Endothelial cell (in vitro differentiated cells): ENCODE data around the gene SLC35B2. TPM values are rescaled to one million over a fixed set of nuclear protein-coding genes. Genes with fewer than 3 reads are reported as not detected.

ENCODE experiments used
- DNase-seq: peaks from one replicate; pipeline ENCODE4 v3.0.0; 2021; ENCODE audit warnings: low spot score
- H3K27ac Mint-ChIP-seq: one replicate; pipeline ENCODE4 v1.8.0; 2021; ENCODE audit warnings: mixed read lengths, inconsistent platforms; ENCODE audit not compliant: unreplicated experiment
- H3K27me3 Mint-ChIP-seq: one replicate; pipeline ENCODE4 v1.8.0; 2021; ENCODE audit warnings: mild to moderate bottlenecking, moderate library complexity, mixed read lengths, inconsistent platforms; ENCODE audit not compliant: unreplicated experiment
- H3K36me3 Mint-ChIP-seq: one replicate; pipeline ENCODE4 v1.8.0; 2021; ENCODE audit warnings: mild to moderate bottlenecking, low read depth, mixed read lengths, inconsistent platforms; ENCODE audit not compliant: unreplicated experiment
- H3K4me1 Mint-ChIP-seq: one replicate; pipeline ENCODE4 v1.8.0; 2021; ENCODE audit warnings: mild to moderate bottlenecking, mixed read lengths, inconsistent platforms; ENCODE audit not compliant: unreplicated experiment
- H3K4me3 Mint-ChIP-seq: one replicate; pipeline ENCODE4 v1.8.0; 2021; ENCODE audit warnings: mild to moderate bottlenecking, mixed read lengths, inconsistent platforms; ENCODE audit not compliant: unreplicated experiment
- H3K9me3 Mint-ChIP-seq: one replicate; pipeline ENCODE4 v1.8.0; 2021; ENCODE audit warnings: mixed read lengths, inconsistent platforms; ENCODE audit not compliant: unreplicated experiment
- total RNA-seq: library from RNA; stranded (reverse); fragmentation: NEBNext Ultra II Directional; extraction: Animal tissue kit (Norgen Biotek cat#: 25700); gene quantifications from one replicate; pipeline ENCODE4 v1.2.1, GENCODE V29; 2021; ENCODE audit not compliant: unreplicated experiment
- TF ChIP-seq, protein P1 (sequence below): fragments of 200-600 bp; sonication (generic); IDR thresholded peaks from one replicate; pipeline ENCODE4 v1.5.0; 2021; ENCODE audit warnings: antibody characterized with exemption; ENCODE audit not compliant: unreplicated experiment

Gene SLC35B2
- total RNA-seq, 1 donor from 2014 or later: 31.8 TPM

DNA sequence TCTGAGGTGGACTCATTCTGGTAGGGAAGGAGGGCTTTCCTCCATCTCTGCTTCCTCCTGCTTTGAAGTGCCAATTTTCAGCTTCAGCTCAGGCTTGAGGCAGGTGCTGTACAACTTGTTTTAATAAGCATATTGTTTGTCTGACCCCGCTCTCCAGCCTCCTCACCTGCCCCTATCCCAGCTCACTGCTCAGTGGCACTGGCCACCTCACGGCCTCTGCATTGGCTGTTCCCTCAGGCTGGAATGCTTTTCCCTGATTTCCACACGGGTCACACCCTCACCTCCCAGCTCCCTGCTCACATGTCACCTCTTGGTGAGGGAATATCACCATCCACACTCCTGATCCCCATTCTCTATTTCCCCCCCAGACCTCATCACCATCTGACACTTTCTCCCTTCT lies 41.5 kb upstream of the SLC35B2 start:
- TF ChIP-seq, protein P1, sequence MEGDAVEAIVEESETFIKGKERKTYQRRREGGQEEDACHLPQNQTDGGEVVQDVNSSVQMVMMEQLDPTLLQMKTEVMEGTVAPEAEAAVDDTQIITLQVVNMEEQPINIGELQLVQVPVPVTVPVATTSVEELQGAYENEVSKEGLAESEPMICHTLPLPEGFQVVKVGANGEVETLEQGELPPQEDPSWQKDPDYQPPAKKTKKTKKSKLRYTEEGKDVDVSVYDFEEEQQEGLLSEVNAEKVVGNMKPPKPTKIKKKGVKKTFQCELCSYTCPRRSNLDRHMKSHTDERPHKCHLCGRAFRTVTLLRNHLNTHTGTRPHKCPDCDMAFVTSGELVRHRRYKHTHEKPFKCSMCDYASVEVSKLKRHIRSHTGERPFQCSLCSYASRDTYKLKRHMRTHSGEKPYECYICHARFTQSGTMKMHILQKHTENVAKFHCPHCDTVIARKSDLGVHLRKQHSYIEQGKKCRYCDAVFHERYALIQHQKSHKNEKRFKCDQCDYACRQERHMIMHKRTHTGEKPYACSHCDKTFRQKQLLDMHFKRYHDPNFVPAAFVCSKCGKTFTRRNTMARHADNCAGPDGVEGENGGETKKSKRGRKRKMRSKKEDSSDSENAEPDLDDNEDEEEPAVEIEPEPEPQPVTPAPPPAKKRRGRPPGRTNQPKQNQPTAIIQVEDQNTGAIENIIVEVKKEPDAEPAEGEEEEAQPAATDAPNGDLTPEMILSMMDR: no peak
- no peak overlapping the region for H3K27ac Mint-ChIP-seq
- H3K9me3 Mint-ChIP-seq: no peaks in the 10 kb centered on the region
- peaks cover 15% of the 10 kb centered on the region for H3K27me3 Mint-ChIP-seq
- H3K4me1 Mint-ChIP-seq: peaks cover 3% of the 10 kb centered on the region
- H3K4me3 Mint-ChIP-seq: peak overlapping the region; percentile 65
- peaks cover 16% of the 10 kb centered on the region for H3K36me3 Mint-ChIP-seq
- no peak for DNase-seq

- Mint-ChIP-seq H3K27me3 (peaks cover 15% of the 10 kb centered on the region), H3K27ac (no peak overlapping the region), H3K4me3 (peak overlapping the region; percentile 25), H3K4me1 (peaks cover 3% of the 10 kb centered on the region), H3K9me3 (no peaks in the 10 kb centered on the region), H3K36me3 (peaks cover 12% of the 10 kb centered on the region)
- no peak for DNase-seq
- TF ChIP-seq, protein P1: no peak
These were observed 40.9 kb upstream of the SLC35B2 start for GRCh38 chr6:44298055-44298803.

GRCh38 chr6:44297063-44298038 lies 40.0 kb upstream of the SLC35B2 start:
- peak; percentile 74 for DNase-seq
- no peaks in the 10 kb centered on the region for H3K9me3 Mint-ChIP-seq
- H3K27ac Mint-ChIP-seq: no peak overlapping the region
- H3K36me3 Mint-ChIP-seq: peaks cover 10% of the 10 kb centered on the region
- peak overlapping the region; percentile 25 for H3K4me3 Mint-ChIP-seq
- H3K4me1 Mint-ChIP-seq: peaks cover 3% of the 10 kb centered on the region
- TF ChIP-seq, protein P1: no peak
- peaks cover 17% of the 10 kb centered on the region for H3K27me3 Mint-ChIP-seq

DNA sequence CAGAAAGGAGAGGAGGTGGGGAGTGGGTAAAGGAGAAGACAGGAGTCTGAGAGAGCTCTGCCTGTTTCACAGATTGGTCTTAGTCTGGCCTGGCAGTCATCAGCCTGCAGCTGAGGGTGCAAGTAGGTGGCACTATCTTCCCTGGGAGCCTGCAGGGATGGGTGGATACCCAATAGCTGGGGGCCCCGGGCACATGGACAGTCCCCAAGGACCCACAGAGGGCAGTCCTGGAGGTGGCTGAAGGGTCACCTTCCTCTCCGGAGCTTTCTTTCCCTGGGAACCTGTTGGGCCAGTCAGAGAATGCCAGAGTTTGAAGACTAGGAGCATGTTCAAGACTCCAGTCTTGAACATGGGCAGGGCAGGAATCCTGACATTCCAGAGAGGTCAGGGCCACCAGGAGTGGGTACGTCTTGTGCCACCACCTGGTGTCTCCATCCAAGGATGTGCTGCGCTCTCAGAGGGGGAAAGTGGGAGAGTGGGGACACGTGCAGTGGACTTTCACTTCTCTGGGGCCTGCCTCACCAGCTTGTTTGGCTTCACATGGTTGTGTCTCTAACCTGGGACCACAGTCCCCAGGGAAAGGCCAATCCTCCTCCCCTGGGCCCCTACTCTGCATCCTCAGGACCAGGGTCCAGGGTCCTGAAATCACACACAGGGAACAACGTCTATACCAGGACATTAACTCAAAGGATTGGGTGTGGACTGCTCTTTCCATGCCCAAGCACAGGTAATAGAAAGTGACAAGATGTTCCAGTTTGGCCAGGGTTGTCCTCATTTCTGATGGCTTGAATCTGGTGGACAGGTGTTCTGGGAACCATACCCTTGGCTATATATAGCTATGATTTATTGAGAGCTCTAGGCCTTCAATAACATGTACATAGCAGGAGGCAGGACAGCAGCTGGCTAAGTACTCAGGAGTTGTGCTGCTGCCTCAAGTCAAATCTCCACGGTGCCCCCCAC lies 37.8 kb upstream of the SLC35B2 start:
- peaks cover 25% of the 10 kb centered on the region for H3K27me3 Mint-ChIP-seq
- peaks cover 3% of the 10 kb centered on the region for H3K4me1 Mint-ChIP-seq

More for the DNA sequence above, 37.8 kb upstream of the SLC35B2 start:
- TF ChIP-seq, protein P1: no peak
- H3K4me3 Mint-ChIP-seq: no peak overlapping the region
- no peak overlapping the region for H3K27ac Mint-ChIP-seq
- H3K9me3 Mint-ChIP-seq: no peaks in the 10 kb centered on the region
- peaks cover under 1% of the 10 kb centered on the region for H3K36me3 Mint-ChIP-seq
- DNase-seq: no peak
